Ovary (tissue), 3 donors: ENCODE measurements around the gene TOMM22.

Experiments
- CTCF ChIP-seq, 3 donors: fragments of 450-650 bp in 2 of 3; fragments of 200-600 bp in 1 of 3; IDR thresholded peaks; one replicate each; pipeline versions ENCODE4 v1.5.1 to v1.8.0; 2016 to 2022; ENCODE audit warnings: antibody characterized with exemption in 3 of 3, mild to moderate bottlenecking in 1 of 3
- EP300 ChIP-seq: sonication (generic); formaldehyde crosslinking; IDR thresholded peaks from one replicate; pipeline ENCODE4 v1.6.1; 2017; ENCODE audit warnings: antibody characterized with exemption
- POLR2A ChIP-seq: fragments of 450-650 bp; IDR thresholded peaks from one replicate; pipeline ENCODE4 v1.6.1; 2017; ENCODE audit warnings: antibody characterized with exemption, mild to moderate bottlenecking, moderate library complexity
- donor health status: DM: no; HTN: no; CAD: no.

DNA sequence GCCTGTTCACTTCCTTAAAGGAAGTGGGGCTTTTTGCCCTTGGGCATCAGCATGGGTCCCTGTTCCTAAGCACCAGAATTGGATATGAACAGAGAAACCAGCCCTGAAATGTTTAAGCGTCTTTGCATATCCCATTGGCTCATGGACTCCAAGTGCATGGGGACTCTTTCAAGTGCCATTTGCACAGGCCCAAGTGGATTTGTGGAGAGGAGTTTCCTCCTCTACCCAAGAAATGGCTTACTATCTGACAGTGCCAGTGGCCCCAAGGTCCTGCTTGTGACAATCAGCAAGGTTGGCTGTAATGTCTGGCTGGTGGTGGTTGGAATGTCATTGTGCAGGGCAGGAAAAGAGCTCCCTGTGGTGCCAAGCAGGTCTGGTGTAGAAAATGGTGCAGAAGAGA, 4.0 kb downstream of the TOMM22 start:
- TF ChIP-seq POLR2A, result no peak
- TF ChIP-seq EP300, result no peak
- no peak for TF ChIP-seq CTCF (IDR thresholded peaks at IDR 0.05)
